Measurements from ENCODE around the gene SLC66A3.
"Not testable (repeated sequence)": the region's sequence is repeated elsewhere in the genome, so short reads cannot be mapped to it uniquely, and the experiment has no call there.

SLC66A3 gene

GRCh38 chr2:11165046-11165445 lies 9.8 kb downstream of the SLC66A3 start:
- DNase-seq: not testable (repeated sequence)

- DNase-seq: no peak
These were observed 11.2 kb downstream of the SLC66A3 start for GRCh38 chr2:11166476-11166875.

- DNase-seq: no peak
These were observed 13.2 kb downstream of the SLC66A3 start for GRCh38 chr2:11168488-11168887.

- no peak for DNase-seq
These were observed 14.1 kb downstream of the SLC66A3 start for GRCh38 chr2:11169333-11169732.

GRCh38 chr2:11174222-11174621 lies 19.0 kb downstream of the SLC66A3 start:
- DNase-seq: no peak

GRCh38 chr2:11175293-11175795 lies 20.1 kb downstream of the SLC66A3 start:
- peak; percentile 28 to 36 for DNase-seq

GRCh38 chr2:11177871-11178690 lies 22.8 kb downstream of the SLC66A3 start:
- peak; percentile 20 to 27 for DNase-seq

- no peak for DNase-seq
These were observed 23.9 kb downstream of the SLC66A3 start for GRCh38 chr2:11179196-11179595.

GRCh38 chr2:11179899-11180298 lies 24.6 kb downstream of the SLC66A3 start:
- no peak for DNase-seq

GRCh38 chr2:11180653-11181052 lies 25.4 kb downstream of the SLC66A3 start:
- no peak for DNase-seq

GRCh38 chr2:11182951-11183350 lies 27.7 kb downstream of the SLC66A3 start:
- DNase-seq: no peak

GRCh38 chr2:11186145-11186544 lies 30.9 kb downstream of the SLC66A3 start:
- no peak for DNase-seq

- peak; percentile 67 to 69 for DNase-seq
These were observed 31.9 kb downstream of the SLC66A3 start for GRCh38 chr2:11187083-11187619.

GRCh38 chr2:11187731-11188130 lies 32.5 kb downstream of the SLC66A3 start:
- peak; percentile 48 to 56 for DNase-seq

GRCh38 chr2:11196246-11196645 lies 41.0 kb downstream of the SLC66A3 start:
- peak; percentile 25 to 28 for DNase-seq

- DNase-seq: no peak
These were observed 45.4 kb downstream of the SLC66A3 start for GRCh38 chr2:11200651-11201050.

GRCh38 chr2:11201969-11202368 lies 46.7 kb downstream of the SLC66A3 start:
- no peak for DNase-seq

- peak; percentile 76 to 92 for DNase-seq
These were observed 48.2 kb downstream of the SLC66A3 start for GRCh38 chr2:11203480-11203879.

- DNase-seq: no peak
These were observed 52.8 kb downstream of the SLC66A3 start for GRCh38 chr2:11208083-11208482.

- no peak for DNase-seq
These were observed 57.4 kb downstream of the SLC66A3 start for GRCh38 chr2:11212645-11213044.

GRCh38 chr2:11213090-11213638 lies 57.9 kb downstream of the SLC66A3 start:
- no peak for DNase-seq

- DNase-seq: no peak
These were observed 58.7 kb downstream of the SLC66A3 start for GRCh38 chr2:11213975-11214374.

GRCh38 chr2:11214770-11215169 lies 59.5 kb downstream of the SLC66A3 start:
- DNase-seq: no peak

- no peak for DNase-seq
These were observed 60.1 kb downstream of the SLC66A3 start for GRCh38 chr2:11215407-11215806.

Data from inflammatory macrophage treated with lipopolysaccharide for 1 hour (primary cell).